ENCODE measurements around the gene KCTD6.

Gene KCTD6

DNA sequence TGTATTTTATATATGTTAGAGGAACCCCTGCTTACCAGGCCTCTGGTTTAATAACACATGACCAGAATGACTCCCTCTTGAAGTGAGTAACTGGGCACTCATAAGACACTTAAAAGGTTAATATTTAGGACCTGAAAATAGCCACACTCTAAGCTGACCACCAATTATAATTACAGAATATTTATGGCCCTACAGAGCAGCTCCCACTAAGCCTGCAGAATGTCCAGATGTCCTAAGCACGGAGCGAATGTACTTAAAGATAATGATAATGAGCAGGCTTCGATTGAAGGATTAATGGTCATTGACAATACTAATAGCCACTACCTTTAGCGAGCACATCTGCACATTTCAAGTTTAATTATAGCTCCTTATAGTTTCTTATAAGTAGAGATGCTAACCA is 22.8 kb upstream of the KCTD6 start:
- TF ChIP-seq SIN3A (IDR thresholded peaks at IDR 0.05; ENCODE audit: borderline replicate concordance, insufficient read depth, low read length), result no peak
- no peak for TF ChIP-seq FOXP2 (optimal IDR thresholded peaks at IDR 0.05; ENCODE audit: borderline replicate concordance, extremely low read depth, extremely low read length, insufficient read depth)
- no peak for TF ChIP-seq POLR2AphosphoS5 (IDR thresholded peaks at IDR 0.05; ENCODE audit: low read depth, low read length)
- TF ChIP-seq TAF1 (IDR thresholded peaks at IDR 0.05; ENCODE audit: borderline replicate concordance, insufficient read depth, low read length), result no peak
- no peak for TF ChIP-seq REST (IDR thresholded peaks at IDR 0.05; ENCODE audit: insufficient read depth in 1 of 2, low read depth in 2 of 2, low read length in 2 of 2)

GRCh38 chr3:58470363-58471024 is 21.4 kb upstream of the KCTD6 start:
- TF ChIP-seq TAF1 (IDR thresholded peaks at IDR 0.05; ENCODE audit: borderline replicate concordance, insufficient read depth, low read length), result no peak
- TF ChIP-seq SIN3A (IDR thresholded peaks at IDR 0.05; ENCODE audit: borderline replicate concordance, insufficient read depth, low read length), result no peak

GRCh38 chr3:58471025-58471887 is 20.6 kb upstream of the KCTD6 start:
- peak; percentile 56 for TF ChIP-seq FOXP2 (optimal IDR thresholded peaks at IDR 0.05; ENCODE audit: borderline replicate concordance, extremely low read depth, extremely low read length, insufficient read depth)
- TF ChIP-seq REST (IDR thresholded peaks at IDR 0.05; ENCODE audit: insufficient read depth in 1 of 2, low read depth in 2 of 2, low read length in 2 of 2), result no peak
- TF ChIP-seq TAF1 (IDR thresholded peaks at IDR 0.05; ENCODE audit: borderline replicate concordance, insufficient read depth, low read length), result peak; percentile 40; the same call in 1 of the 2 replicates
- 0 out of 2 replicates have a peak, but pooled peaks have one; percentile 15 for TF ChIP-seq SIN3A (IDR thresholded peaks at IDR 0.05; ENCODE audit: borderline replicate concordance, insufficient read depth, low read length)
- no peak for TF ChIP-seq POLR2AphosphoS5 (IDR thresholded peaks at IDR 0.05; ENCODE audit: low read depth, low read length)

DNA sequence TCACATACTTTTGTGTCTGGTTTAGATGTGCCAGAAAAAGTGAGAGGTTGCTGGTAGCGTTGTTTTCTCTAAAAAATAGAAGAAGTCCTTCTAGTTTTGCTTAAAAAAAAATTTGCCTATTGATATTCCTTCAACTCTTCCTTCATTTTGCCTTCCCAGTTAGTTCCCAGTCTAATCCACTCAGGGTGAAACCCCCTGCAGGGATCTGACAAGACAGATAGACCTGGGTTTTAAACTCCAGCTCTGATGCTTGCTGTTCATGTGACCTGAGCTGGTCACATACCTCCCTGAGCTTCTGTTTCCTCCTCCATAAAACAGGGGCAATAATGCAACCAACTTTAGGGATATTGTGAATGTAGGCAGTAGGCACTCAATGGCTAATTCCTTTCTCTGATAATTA is 18.6 kb upstream of the KCTD6 start:
- TF ChIP-seq FOXP2 (optimal IDR thresholded peaks at IDR 0.05; ENCODE audit: borderline replicate concordance, extremely low read depth, extremely low read length, insufficient read depth) (no peak), SIN3A (IDR thresholded peaks at IDR 0.05; ENCODE audit: borderline replicate concordance, insufficient read depth, low read length) (no peak), POLR2AphosphoS5 (IDR thresholded peaks at IDR 0.05; ENCODE audit: low read depth, low read length) (no peak), TAF1 (IDR thresholded peaks at IDR 0.05; ENCODE audit: borderline replicate concordance, insufficient read depth, low read length) (no peak), REST (IDR thresholded peaks at IDR 0.05; ENCODE audit: insufficient read depth in 1 of 2, low read depth in 2 of 2, low read length in 2 of 2) (no peak)

DNA sequence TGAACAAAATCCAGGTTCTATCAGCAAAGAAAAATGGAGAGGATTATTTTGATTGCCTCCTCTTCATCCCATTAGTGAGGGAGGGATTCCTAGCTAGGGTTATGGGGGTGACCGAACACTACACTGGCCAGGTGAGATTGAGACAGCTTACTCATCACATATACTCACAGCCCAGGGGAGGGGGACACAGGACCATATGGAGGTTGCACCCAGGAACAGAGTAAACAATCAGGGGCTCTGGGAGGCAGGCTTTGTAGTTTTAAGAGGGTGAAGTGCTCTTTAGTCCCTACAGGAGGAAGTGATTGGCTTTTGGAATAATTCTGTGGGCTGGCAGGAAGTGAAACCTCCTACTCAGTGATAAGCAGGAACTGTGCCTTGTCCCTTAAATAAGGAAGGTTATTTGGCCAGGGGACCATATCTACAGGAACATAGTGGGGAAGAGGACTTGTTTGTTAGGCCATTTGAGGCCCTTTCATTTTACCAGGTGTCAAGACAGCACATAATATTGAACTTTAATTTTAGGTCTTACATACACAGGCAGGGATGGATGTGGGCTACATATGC is 17.5 kb upstream of the KCTD6 start:
- TF ChIP-seq SIN3A (IDR thresholded peaks at IDR 0.05; ENCODE audit: borderline replicate concordance, insufficient read depth, low read length) (no peak), REST (IDR thresholded peaks at IDR 0.05; ENCODE audit: insufficient read depth in 1 of 2, low read depth in 2 of 2, low read length in 2 of 2) (no peak), TAF1 (IDR thresholded peaks at IDR 0.05; ENCODE audit: borderline replicate concordance, insufficient read depth, low read length) (no peak), FOXP2 (optimal IDR thresholded peaks at IDR 0.05; ENCODE audit: borderline replicate concordance, extremely low read depth, extremely low read length, insufficient read depth) (no peak), POLR2AphosphoS5 (IDR thresholded peaks at IDR 0.05; ENCODE audit: low read depth, low read length) (no peak)
